Activated CD4-positive, alpha-beta T cell treated with anti-CD3 and anti-CD28 coated beads, Interleukin-2, Interleukin-6, amounts not matched to agents 100 ng/mL and 50 ng/mL, durations not matched to agents 16 hours and 8 hours (primary cell): ENCODE results near the gene TMEM242.

Source experiments
- DNase-seq: peaks from one replicate; pipeline ENCODE4 v3.0.0-alpha.2; 2020

TMEM242 gene

DNA sequence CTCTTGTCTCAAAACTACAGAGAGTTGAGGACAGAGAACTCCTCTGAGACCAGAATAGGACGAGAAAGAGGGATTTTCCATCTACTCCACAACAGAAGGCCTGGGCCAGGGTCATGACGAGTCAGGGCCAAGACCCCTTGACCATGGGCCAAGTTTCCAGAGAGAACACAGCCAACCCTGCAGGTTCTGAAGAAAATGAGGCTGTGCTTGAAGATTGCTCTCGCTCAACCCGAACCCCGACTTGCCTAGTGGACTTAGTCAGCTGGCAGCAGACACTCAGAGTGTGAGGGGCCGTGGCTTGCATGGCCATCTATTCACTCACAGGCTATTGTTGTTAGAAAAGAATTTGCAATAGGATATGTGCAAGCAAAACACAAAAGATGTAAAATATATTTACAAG is 54.5 kb downstream of the TMEM242 start:
- DNase-seq: no peak

DNA sequence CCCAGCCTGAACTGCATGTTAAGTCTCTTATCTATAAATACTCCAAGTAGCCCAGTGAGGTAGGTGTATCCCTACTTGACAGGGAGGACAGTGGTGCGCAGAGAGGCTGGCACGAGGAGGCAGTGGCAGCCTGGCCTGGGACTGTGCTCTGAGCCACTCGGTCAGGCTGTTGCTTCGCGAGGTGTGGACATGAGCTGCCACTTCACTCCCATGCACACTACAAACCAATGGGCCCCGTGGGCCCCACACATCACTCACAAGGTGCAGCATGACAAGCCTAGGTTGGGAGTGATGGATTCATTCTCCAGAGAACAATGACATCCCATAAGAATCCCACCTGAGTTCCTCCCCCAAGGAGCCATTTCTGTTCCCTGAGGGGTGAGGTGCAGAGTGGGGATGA is 54.9 kb downstream of the TMEM242 start:
- no peak for DNase-seq

GRCh38 chr6:157267654-157268053 is 55.7 kb downstream of the TMEM242 start:
- no peak for DNase-seq

DNA sequence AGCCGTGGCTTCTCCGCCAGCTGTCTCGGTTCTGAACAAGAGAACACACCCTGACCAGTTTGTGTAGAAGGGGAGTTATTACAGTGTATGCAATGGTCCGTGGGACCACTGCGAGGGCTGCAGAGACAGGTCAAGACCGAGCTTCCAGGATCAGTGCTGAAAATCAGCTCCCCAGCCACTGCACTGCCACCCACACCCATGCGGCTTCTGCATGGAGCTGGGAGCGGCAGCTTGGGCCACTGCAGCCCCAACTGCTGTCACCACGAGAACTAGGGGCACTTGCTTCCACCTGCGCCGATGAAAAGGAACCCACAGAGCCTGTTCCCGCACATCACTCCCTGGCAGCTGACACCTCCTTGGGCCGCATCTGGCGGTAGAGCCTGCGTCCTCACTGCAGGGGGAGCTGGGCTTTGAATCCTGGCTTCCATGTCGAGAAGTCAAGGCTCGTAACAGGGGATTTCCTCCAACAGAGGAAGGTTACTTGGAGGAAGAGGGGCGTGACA is 56.2 kb downstream of the TMEM242 start:
- DNase-seq: no peak

DNA sequence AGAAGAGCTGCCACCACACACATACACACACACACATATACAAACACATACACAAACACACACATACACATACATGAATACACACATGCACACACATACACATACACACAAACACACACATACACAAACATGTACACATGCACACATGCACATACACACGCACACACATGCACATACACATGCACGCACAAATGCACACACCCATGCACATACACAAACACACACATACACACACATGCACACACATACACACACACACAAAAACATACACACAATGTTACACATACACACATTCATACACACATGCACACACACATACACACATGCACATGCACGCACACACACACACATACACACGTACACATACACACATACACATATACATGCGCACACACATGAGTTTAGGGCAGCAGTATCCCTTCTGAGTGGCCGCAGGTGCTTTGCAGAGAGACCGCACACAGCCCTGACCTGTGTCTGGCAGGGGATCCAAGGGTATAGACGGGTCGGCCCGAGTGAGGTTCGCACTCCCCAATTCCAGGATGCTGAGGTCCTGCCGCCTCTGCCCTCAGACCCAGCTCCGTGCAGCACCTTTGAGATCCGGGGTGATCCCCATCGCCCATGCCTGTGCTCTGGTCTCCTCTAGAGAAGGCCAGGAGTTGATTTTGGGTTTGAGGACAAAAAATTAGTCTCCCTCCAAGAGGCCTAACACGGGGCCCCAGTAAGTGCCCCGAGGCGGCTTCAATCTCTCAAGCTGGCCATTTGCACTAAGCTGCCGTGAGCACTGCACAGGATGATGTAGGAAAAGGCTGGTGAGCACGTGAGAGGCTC is 56.8 kb downstream of the TMEM242 start:
- no peak for DNase-seq

GRCh38 chr6:157265635-157266034 is 57.7 kb downstream of the TMEM242 start:
- DNase-seq: no peak

GRCh38 chr6:157265186-157265585 is 58.1 kb downstream of the TMEM242 start:
- DNase-seq: no peak

DNA sequence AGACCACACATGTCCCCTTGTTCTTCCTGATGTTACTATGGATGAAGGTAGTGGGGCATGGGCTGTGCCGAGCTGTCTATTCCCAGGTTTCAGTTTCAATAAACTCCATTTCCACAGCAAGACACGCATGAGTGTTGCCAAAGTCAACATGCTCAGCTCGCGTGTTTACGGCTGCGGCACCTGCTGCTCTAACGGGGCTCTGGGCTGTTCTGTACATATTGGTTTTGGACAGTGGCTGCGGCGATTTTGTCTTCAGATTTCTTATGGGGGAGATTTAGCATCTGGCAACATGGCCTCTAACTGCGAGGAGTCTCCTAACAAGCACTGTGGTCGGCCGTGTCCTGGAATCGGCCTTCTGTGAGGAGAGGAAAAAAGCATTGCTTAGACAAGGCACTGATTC is 58.6 kb downstream of the TMEM242 start:
- no peak for DNase-seq

GRCh38 chr6:157263881-157264397 is 59.4 kb downstream of the TMEM242 start:
- DNase-seq: no peak

GRCh38 chr6:157263146-157263545 is 60.2 kb downstream of the TMEM242 start:
- no peak for DNase-seq

DNA sequence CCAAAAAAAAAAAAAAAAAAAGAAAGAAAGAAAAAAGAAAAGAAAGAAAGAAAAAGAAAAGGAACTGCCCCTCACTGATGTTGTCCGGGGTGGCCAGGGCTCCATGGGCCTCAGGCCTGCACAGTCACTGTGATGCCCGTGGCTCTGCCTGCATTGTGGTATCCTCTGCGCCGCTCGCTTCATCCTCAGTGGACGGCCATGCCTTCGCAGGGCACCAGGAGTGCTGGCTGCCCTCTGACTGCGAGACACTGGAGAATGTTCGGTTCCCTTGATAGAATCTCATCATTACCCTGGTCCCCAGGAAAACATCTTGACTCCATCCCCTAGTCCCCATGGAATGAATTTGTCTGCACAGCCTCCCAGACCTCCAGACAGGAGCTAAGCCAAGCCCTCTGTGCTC is 61.7 kb downstream of the TMEM242 start:
- DNase-seq: no peak

- DNase-seq: no peak
These were observed 62.4 kb downstream of the TMEM242 start for GRCh38 chr6:157260735-157261410.

DNA sequence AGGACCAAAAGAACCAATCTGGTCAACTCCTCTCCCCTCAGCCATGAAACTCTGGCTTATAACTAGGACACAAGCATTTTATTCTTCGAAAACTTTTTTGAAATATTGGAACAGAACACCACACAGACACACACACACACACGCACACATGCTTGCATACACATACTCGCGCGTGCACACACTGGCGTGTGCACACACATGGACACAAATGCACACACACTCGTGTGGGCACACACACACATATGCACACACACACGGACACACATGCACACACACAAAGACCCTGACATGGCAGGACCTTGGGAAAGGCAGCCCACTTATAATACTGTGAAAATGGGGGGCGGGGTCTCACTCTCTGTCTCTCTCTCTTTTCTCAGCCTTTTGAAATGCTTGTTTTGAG is 63.9 kb downstream of the TMEM242 start:
- no peak for DNase-seq

DNA sequence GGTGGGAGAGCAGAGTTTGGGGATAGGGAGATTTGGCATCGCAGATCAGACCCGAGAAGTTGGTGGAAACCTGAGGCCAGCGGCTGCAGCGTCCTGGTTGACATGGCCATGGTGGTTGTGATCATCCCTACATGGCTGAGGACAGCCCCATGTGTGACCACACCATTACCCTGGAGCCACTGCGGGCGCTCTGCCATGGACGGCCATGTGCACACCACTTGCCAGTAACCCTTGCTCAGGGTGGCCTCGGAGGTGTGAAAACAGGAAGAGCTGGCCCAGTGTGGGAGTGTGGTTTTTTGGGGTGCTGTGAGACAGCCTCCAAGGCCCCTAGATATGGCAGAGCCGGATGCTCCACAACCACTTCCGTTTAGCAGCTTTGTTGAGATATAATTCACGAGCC is 64.4 kb downstream of the TMEM242 start:
- DNase-seq: peak; percentile 18

- no peak for DNase-seq
These were observed 68.2 kb downstream of the TMEM242 start for GRCh38 chr6:157255079-157255478.

- no peak for DNase-seq
These were observed 68.8 kb downstream of the TMEM242 start for GRCh38 chr6:157254538-157254937.

DNA sequence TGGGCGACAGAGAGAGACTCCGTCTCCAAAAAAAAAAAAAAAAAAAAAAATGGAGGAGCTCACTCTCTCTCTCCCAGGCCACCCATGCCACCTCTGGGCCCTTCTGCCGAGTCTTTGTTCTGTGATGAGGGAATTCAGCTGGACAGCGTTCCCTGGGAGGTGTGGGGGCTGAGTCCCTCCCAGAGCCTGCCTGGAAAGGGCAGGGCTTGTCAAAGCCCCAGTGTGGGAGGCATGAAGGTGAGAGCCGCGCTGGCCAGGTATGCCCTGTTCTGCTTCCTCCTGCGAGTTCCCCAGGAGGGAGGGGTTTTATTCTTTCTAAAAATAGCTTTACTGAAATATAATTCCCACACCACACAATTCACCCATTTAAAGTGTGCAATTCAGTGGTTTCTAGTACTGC is 69.6 kb downstream of the TMEM242 start:
- no peak for DNase-seq

DNA sequence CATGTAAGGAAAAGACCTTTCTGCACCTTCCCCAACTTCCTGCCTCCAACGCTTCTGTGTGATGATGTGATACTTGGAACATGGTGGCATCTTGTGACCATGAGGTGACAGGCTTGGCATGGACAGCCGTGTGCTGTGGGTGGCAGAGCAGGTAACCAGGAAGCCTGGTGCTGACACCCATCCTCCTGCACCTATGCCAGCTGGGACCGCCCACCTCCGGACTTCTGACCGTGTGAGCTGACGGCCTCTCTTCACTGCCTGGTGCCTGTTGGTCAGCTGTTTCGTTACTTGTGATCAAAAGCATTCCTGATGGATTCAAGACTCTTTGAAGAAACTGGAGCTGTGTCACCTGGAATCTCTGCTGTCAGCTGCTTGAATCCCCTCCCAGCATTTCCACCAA is 70.3 kb downstream of the TMEM242 start:
- DNase-seq: no peak

DNA sequence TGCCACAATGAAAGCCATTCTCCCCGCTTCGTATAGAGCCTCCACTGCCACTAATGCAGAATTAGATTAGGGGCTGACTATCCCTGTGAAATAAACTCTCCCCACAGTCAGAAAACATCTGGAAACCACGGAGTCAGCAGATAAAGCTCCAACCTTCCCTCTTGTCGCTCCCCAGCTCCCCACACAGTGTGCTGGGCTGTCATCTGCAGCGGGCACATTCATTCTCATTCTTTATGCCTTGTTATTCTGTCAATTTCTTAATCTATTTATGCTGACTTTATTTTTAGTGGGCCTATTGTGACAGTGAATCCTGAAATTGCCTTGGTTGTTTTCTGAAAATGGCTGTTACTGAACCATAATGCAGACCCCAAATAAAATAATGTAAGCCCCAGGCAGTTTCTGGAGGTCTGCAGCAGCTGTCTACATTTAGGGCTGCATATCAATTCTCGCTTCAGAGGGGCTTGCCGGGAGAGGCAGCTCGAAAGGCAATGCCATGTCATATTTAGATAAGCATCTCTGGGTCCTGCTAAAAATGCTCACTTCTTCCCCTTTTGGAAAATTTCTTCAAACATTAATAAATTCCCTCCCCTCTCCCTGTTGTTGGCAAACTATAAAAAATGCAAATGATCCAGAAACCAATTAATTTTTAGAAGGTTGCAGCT is 71.6 kb downstream of the TMEM242 start:
- no peak for DNase-seq

DNA sequence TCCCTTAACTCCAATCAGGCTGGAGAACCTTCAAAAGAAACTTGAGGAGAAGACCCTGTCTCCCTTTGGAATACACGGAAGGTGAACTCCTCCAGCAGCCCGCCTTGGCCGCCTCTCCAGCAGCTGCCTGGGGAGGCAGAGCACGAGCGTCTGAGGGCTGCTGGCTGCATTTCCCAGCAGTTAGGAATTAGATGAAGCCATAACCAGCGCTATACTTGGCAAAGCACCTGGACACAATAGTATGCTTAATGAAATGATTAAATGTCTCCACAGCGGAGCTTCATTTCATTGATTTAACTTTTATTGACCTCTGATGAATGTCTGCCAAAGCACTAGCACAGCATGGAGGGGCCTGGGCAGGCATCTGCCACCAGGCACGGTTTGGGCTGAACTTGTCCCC is 73.5 kb downstream of the TMEM242 start:
- DNase-seq: no peak

- no peak for DNase-seq
These were observed 75.1 kb downstream of the TMEM242 start for GRCh38 chr6:157248264-157248663.

- DNase-seq: no peak
These were observed 76.4 kb downstream of the TMEM242 start for GRCh38 chr6:157246771-157247484.
